OCI-LY1 (cell line): Measurements from ENCODE around the gene TMED8.

Source experiments
- H2AFZ ChIP-seq: fragments of 200-600 bp; sonication (generic), shearing (Covaris generic); 2 replicates; pipeline ENCODE4 v1.6.0; 2014; ENCODE audit warnings: antibody characterized with exemption, mild to moderate bottlenecking, low read length
- H3F3A ChIP-seq: fragments of 200-600 bp; sonication (generic), shearing (Covaris generic); 2 replicates; pipeline ENCODE4 v1.6.0; 2014; ENCODE audit warnings: mild to moderate bottlenecking, antibody characterized with exemption, low read length, moderate library complexity; ENCODE audit not compliant: insufficient read depth
- H3K27ac ChIP-seq: fragments of 200-600 bp; sonication (generic); 2 replicates; pipeline ENCODE4 v1.5.1; 2014; ENCODE audit warnings: low read length, mixed run types, mild to moderate bottlenecking, low read depth; ENCODE audit not compliant: poor library complexity, severe bottlenecking
- H3K27me3 ChIP-seq: fragments of 200-600 bp; sonication (generic); 2 replicates; pipeline ENCODE4 v1.6.0; 2014; ENCODE audit warnings: antibody characterized with exemption, mild to moderate bottlenecking, low read length, moderate library complexity; ENCODE audit not compliant: insufficient read depth
- H3K36me3 ChIP-seq: fragments of 200-600 bp; sonication (generic); 2 replicates; pipeline ENCODE4 v1.6.1; 2014; ENCODE audit warnings: mild to moderate bottlenecking, antibody characterized with exemption, low read length, moderate library complexity, mixed read lengths; ENCODE audit not compliant: insufficient read depth
- H3K4me1 ChIP-seq: fragments of 200-600 bp; sonication (generic); 2 replicates; pipeline ENCODE4 v1.5.1; 2014; ENCODE audit warnings: mild to moderate bottlenecking, low read length, moderate library complexity; ENCODE audit not compliant: insufficient read depth, severe bottlenecking
- H3K4me2 ChIP-seq: fragments of 200-600 bp; sonication (generic), shearing (Covaris generic); 2 replicates; pipeline ENCODE4 v1.6.1; 2014; ENCODE audit warnings: low read length
- H3K4me3 ChIP-seq: fragments of 200-600 bp; sonication (generic); 2 replicates; pipeline ENCODE4 v1.5.1; 2014; ENCODE audit warnings: low read length, low read depth, mild to moderate bottlenecking, mixed read lengths; ENCODE audit not compliant: poor library complexity, severe bottlenecking
- H3K79me2 ChIP-seq: fragments of 200-600 bp; shearing (Covaris generic); 2 replicates; pipeline ENCODE4 v1.6.1; 2016; ENCODE audit warnings: mixed run types, low read length, mixed read lengths; ENCODE audit not compliant: insufficient read depth
- H3K9ac ChIP-seq: fragments of 200-600 bp; sonication (generic), shearing (Covaris generic); 2 replicates; pipeline ENCODE4 v1.6.1; 2014; ENCODE audit warnings: mild to moderate bottlenecking, low read length, mixed read lengths
- H3K9me2 ChIP-seq: fragments of 200-600 bp; sonication (generic), shearing (Covaris generic); 2 replicates; pipeline ENCODE4 v1.6.1; 2014; ENCODE audit warnings: low read depth, mild to moderate bottlenecking, low read length, mixed read lengths
- H3K9me3 ChIP-seq: fragments of 200-600 bp; shearing (Covaris generic); 2 replicates; pipeline ENCODE4 v1.6.1; 2014; ENCODE audit warnings: low read length, mixed read lengths
- H4K20me1 ChIP-seq: fragments of 200-600 bp; sonication (generic), shearing (Covaris generic); 2 replicates; pipeline ENCODE4 v1.6.0; 2016; ENCODE audit warnings: mild to moderate bottlenecking, low read length; ENCODE audit not compliant: insufficient read depth
- EZH2 ChIP-seq: fragments of 200-600 bp; sonication (generic), shearing (Covaris generic); IDR thresholded peaks from 2 replicates; pipeline ENCODE4 v1.8.0; 2017; ENCODE audit warnings: borderline replicate concordance, mixed run types, mild to moderate bottlenecking, antibody characterized with exemption, low read length, moderate library complexity, mixed read lengths
- TF ChIP-seq, protein P1 (sequence below): fragments of 200-600 bp; sonication (generic), shearing (Covaris generic); IDR thresholded peaks from 2 replicates; pipeline ENCODE4 v1.5.1; 2017; ENCODE audit warnings: mild to moderate bottlenecking, antibody characterized with exemption, low read length, moderate library complexity, mixed read lengths

The TMED8 gene

DNA sequence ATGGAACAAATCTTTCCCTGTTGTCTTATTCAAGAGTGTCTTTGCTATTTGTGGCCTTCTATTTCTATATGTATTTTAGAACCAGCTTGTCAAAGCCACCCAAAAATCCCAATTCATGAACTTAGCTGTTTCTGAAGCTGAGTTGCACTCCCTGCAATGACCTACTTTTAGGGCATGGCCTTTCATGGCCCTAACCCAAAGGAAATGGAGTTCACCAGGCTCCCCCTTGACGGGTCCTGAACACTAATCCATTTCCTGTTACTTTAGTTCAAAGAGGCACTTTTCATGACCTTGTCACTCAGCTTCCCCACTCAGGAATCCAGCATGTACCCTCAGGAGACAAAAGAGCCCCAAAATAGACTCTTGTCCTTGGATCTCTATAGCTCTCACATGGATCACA is 7.6 kb downstream of the TMED8 start:
- Histone ChIP-seq H3K4me3 (no peak overlapping the region), H3K27ac (peak overlapping the region; percentile 55), H3K79me2 (peaks cover 82% of the 10 kb centered on the region), H3K9ac (no peak overlapping the region; the same call in 1 of the 2 replicates), H3K9me2 (no peaks in the 10 kb centered on the region), H3K4me1 (peaks cover 93% of the 10 kb centered on the region), H3K9me3 (no peaks in the 10 kb centered on the region), H3K27me3 (no peaks in the 10 kb centered on the region), H4K20me1 (no peaks in the 10 kb centered on the region), H2AFZ (no peak overlapping the region), H3K36me3 (peaks cover 13% of the 10 kb centered on the region; the same call in 1 of the 2 replicates), H3K4me2 (peak overlapping the region; percentile 17; the same call in 1 of the 2 replicates), H3F3A (0 out of 2 replicates have a peak, but pooled peaks cover 3% of the 10 kb centered on the region)
- TF ChIP-seq, protein P1, sequence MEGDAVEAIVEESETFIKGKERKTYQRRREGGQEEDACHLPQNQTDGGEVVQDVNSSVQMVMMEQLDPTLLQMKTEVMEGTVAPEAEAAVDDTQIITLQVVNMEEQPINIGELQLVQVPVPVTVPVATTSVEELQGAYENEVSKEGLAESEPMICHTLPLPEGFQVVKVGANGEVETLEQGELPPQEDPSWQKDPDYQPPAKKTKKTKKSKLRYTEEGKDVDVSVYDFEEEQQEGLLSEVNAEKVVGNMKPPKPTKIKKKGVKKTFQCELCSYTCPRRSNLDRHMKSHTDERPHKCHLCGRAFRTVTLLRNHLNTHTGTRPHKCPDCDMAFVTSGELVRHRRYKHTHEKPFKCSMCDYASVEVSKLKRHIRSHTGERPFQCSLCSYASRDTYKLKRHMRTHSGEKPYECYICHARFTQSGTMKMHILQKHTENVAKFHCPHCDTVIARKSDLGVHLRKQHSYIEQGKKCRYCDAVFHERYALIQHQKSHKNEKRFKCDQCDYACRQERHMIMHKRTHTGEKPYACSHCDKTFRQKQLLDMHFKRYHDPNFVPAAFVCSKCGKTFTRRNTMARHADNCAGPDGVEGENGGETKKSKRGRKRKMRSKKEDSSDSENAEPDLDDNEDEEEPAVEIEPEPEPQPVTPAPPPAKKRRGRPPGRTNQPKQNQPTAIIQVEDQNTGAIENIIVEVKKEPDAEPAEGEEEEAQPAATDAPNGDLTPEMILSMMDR = no peak
- no peak for TF ChIP-seq EZH2

DNA sequence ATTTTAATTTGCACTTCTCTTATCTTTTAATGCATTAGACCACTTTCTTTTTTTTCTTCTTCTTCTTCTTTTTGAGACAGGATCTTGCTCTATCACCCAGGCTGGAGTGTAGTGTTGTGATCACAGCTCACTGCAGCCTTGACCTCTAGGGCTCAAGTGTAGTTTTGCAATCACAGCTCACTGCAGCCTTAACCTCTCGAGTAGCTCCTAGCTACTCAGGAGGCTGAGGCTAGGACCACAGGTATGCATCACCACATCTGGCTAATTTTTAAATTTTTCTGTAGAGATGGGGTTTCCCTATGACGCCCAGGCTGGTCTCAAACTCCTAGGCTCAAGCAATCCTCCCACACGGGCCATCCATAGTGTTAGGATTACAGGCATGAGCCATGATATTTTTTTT is 12.7 kb downstream of the TMED8 start:
- H2AFZ ChIP-seq = no peak overlapping the region
- H3K79me2 ChIP-seq = peaks cover 82% of the 10 kb centered on the region
- no peaks in the 10 kb centered on the region for H3K9me2 ChIP-seq
- H3K4me1 ChIP-seq = peaks cover 72% of the 10 kb centered on the region
- H3K36me3 ChIP-seq = peaks cover 40% of the 10 kb centered on the region
- H4K20me1 ChIP-seq = no peaks in the 10 kb centered on the region
- H3K9ac ChIP-seq = no peak overlapping the region
- H3K27ac ChIP-seq = no peak overlapping the region
- no peak overlapping the region for H3K4me3 ChIP-seq
- H3K9me3 ChIP-seq = peaks cover 11% of the 10 kb centered on the region
- H3K27me3 ChIP-seq = no peaks in the 10 kb centered on the region
- TF ChIP-seq EZH2 = no peak
- no peaks in the 10 kb centered on the region for H3F3A ChIP-seq
- H3K4me2 ChIP-seq = no peak overlapping the region

DNA sequence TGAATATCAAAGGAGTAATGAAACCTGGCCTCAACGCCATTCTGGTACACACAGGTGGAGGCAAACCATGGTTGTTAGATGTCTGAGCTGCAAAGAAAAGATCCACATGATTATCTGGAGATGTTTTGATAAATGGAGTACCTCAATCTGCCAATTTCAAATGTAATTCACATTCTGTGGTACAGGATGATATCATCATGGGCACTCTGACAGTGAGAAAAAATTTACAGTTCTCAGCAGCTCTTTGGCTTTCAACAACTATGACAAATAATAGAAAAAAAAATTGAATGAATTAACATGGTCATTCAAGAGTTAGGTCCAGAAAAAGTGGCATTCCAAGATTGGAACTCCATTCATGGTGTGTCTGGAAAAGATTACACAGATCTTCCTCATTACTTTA is 17.3 kb downstream of the TMED8 start:
- Histone ChIP-seq H3K4me3 (no peak overlapping the region), H3K9me2 (no peaks in the 10 kb centered on the region), H3K27ac (peak overlapping the region; percentile 72), H3F3A (no peaks in the 10 kb centered on the region), H3K4me2 (no peak overlapping the region), H3K36me3 (peaks cover 54% of the 10 kb centered on the region), H3K9me3 (peaks cover 11% of the 10 kb centered on the region), H3K9ac (no peak overlapping the region), H2AFZ (no peak overlapping the region), H3K27me3 (no peaks in the 10 kb centered on the region), H4K20me1 (no peaks in the 10 kb centered on the region), H3K79me2 (peaks cover 74% of the 10 kb centered on the region), H3K4me1 (peaks cover 32% of the 10 kb centered on the region)
- TF ChIP-seq, protein P1 = no peak
- no peak for TF ChIP-seq EZH2

DNA sequence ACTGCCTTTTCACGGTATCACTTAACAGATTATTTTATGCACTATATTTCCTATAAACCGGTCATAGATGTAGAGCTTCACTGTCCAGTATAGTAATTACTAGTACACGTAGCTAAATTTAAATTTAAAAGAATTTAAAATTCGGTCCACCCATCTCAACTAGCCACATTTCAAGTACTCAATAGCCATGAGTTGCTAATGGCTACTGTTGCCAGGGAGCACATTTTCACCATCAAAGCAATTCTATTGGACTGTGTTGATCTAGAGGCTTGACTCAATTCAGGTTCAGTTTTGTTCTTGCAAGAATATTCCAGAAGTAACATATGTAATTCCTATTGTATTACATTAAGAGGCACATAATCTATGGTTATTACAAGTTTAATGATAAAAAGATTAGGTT is 20.0 kb downstream of the TMED8 start:
- Histone ChIP-seq H3F3A (no peaks in the 10 kb centered on the region), H3K9me2 (no peaks in the 10 kb centered on the region), H3K79me2 (peaks cover 63% of the 10 kb centered on the region), H3K27me3 (no peaks in the 10 kb centered on the region), H4K20me1 (no peaks in the 10 kb centered on the region), H3K36me3 (peaks cover 45% of the 10 kb centered on the region), H2AFZ (no peak overlapping the region), H3K4me2 (no peak overlapping the region), H3K4me1 (peaks cover 18% of the 10 kb centered on the region), H3K9me3 (0 out of 2 replicates have a peak, but pooled peaks cover 3% of the 10 kb centered on the region), H3K27ac (no peak overlapping the region), H3K9ac (no peak overlapping the region), H3K4me3 (no peak overlapping the region)
- TF ChIP-seq, protein P1 = no peak
- TF ChIP-seq EZH2 = no peak
